ENCODE measurements around the gene TCTN2. TPM values are rescaled to one million over a fixed set of nuclear protein-coding genes. Genes with fewer than 3 reads are reported as not detected.

TCTN2 gene
- total and polyA plus RNA-seq, 9 of the 15 experiments (the other 6 are each of a cell fraction or from before 2014, with no cell fraction given): 0.58 to 5.5 (median 3.6) TPM

DNA sequence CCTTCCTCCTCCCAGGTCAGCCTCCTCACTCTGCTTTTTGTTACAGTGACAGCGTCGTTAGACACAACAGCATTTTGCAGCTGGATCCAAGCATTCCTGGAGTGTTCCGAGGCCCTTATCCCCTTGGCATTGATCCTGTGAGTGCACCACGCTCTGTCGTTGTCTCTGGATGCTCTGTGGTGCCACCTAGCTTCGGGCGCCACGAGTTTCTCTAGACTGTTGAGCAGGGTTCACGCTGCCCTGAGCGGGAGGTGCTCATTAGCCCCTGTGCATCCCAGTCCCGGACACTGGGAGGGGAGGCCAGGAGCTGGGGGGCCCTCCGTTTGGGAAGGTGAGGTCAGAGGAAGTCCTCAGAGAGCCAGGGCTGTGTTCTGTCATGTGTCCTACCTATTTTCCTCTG, 73.9 kb downstream of the TCTN2 start:
- no peak overlapping the region for H3K27ac ChIP-seq (ENCODE audit: extremely low read depth, low read depth, low read length)
- no peak for TF ChIP-seq DNMT1 (IDR thresholded peaks at IDR 0.05)
- TF ChIP-seq, protein P1, sequence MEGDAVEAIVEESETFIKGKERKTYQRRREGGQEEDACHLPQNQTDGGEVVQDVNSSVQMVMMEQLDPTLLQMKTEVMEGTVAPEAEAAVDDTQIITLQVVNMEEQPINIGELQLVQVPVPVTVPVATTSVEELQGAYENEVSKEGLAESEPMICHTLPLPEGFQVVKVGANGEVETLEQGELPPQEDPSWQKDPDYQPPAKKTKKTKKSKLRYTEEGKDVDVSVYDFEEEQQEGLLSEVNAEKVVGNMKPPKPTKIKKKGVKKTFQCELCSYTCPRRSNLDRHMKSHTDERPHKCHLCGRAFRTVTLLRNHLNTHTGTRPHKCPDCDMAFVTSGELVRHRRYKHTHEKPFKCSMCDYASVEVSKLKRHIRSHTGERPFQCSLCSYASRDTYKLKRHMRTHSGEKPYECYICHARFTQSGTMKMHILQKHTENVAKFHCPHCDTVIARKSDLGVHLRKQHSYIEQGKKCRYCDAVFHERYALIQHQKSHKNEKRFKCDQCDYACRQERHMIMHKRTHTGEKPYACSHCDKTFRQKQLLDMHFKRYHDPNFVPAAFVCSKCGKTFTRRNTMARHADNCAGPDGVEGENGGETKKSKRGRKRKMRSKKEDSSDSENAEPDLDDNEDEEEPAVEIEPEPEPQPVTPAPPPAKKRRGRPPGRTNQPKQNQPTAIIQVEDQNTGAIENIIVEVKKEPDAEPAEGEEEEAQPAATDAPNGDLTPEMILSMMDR (IDR thresholded peaks at IDR 0.05 in 2 of 3, conservative IDR thresholded peaks at IDR 0.05 in 1 of 3; ENCODE audit: insufficient read depth in 2 of 3, low read depth in 1 of 3, low read length in 3 of 3): peak in 2 of 3 experiments; percentile 19 to 28; a peak in 3 of 6 replicates
- TF ChIP-seq ZNF347 (CRISPR knock-in tag; IDR thresholded peaks at IDR 0.05; ENCODE audit: low read depth): no peak
- TF ChIP-seq RAD21 (CRISPR knock-in tag; conservative IDR thresholded peaks at IDR 0.05 in 1 of 2, IDR thresholded peaks at IDR 0.05 in 1 of 2): 0 out of 4 replicates have a peak, but pooled peaks of 1 of the 2 experiments have one; percentile 8
- no peak for TF ChIP-seq ATF1 (CRISPR knock-in tag; IDR thresholded peaks at IDR 0.05)
- TF ChIP-seq ATF1 (tag; IDR thresholded peaks at IDR 0.05): no peak
- ChIA-PET POLR2A (no interaction called here), CTCF (ENCODE audit: low intra/inter-chr PET ratio) (no interaction called here)
- no peak for DNase-seq (ENCODE audit: extremely low read depth in 1 of 4, low spot score in 3 of 4)
- H3K79me2 ChIP-seq (ENCODE audit: control insufficient read depth, insufficient read depth, low read length): no peaks in the 10 kb centered on the region
- in situ Hi-C loops (cut with MboI): no loop called here
- H2AFZ ChIP-seq (ENCODE audit: low read depth, low read length): no peak overlapping the region
- H3K9me3 ChIP-seq (replicated peaks; ENCODE audit: control insufficient read depth, insufficient read depth, low read depth, low read length): no peaks in the 10 kb centered on the region
- ATAC-seq: peak; percentile 50; the same call in 2 of the 3 replicates
- no peaks in the 10 kb centered on the region for H3K27me3 ChIP-seq (ENCODE audit: control insufficient read depth in 2 of 2, insufficient read depth in 2 of 2, low read length in 2 of 2)
- H3K4me3 ChIP-seq: no peak overlapping the region
- H3K36me3 ChIP-seq (ENCODE audit: control insufficient read depth, insufficient read depth, low read length): peaks cover 87% of the 10 kb centered on the region
- 86% methylated on average over 8 of the region's 12 CpGs for WGBS (ENCODE audit: insufficient coverage, low coverage, missing lambda C conversion rate)
- no peak overlapping the region for H3K4me2 ChIP-seq (ENCODE audit: insufficient read depth, low read length)
- no peak for FAIRE-seq
- intact Hi-C loops (cut with micrococcal nuclease): no loop called here
- H4K20me1 ChIP-seq (replicated peaks; ENCODE audit: control insufficient read depth, insufficient read depth, low read length): no peaks in the 10 kb centered on the region
- no TSS peak for BruUV-seq (replicated peaks)
- no peaks in the 10 kb centered on the region for H3K9me1 ChIP-seq (ENCODE audit: control insufficient read depth, insufficient read depth, low read length)
- no peak overlapping the region for H3K9ac ChIP-seq (ENCODE audit: insufficient read depth in 1 of 2, low read depth in 2 of 2, low read length in 2 of 2)
- peaks cover 0 to 17% of the 10 kb centered on the region in 2 experiments; a peak in 4 of 5 replicates for H3K4me1 ChIP-seq (replicated peaks in 1 of 2; ENCODE audit: control insufficient read depth in 2 of 2, insufficient read depth in 2 of 2, low read length in 2 of 2)

Data from K562 (cell line).